Measurements from ENCODE around the gene APOBEC3G.
"Not testable (repeated sequence)": the region's sequence is repeated elsewhere in the genome, so short reads cannot be mapped to it uniquely, and the experiment has no call there.

Gene APOBEC3G

GRCh38 chr22:39077026-39077840 is at the start of gene APOBEC3G:
Gene APOBEC3G, plus strand, starts transcription at chr22:39077275. Its CDS starts 87 bp downstream, at chr22:39077362.
- DNase-seq, result not testable (repeated sequence)

GRCh38 chr22:39027717-39028116 is 49.4 kb upstream of the APOBEC3G start:
- no peak for DNase-seq

- DNase-seq, result no peak
Measured at GRCh38 chr22:39028281-39028680, 48.8 kb upstream of the APOBEC3G start.

DNA sequence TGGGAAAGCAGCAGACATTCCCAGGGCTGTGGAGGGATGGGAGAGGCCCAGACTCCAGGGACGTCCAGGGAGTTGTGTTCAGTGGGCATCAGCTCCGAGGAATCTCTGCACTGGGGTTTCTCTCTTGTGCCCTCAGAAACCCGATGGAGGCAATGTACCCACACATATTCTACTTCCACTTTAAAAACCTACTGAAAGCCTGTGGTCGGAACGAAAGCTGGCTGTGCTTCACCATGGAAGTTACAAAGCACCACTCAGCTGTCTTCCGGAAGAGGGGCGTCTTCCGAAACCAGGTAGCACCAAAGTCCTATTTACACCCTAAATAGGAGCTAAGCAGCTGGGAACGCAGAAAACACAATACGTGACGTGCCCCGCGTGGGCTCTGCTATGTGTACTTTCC is 47.8 kb upstream of the APOBEC3G start:
- DNase-seq, result no peak

DNA sequence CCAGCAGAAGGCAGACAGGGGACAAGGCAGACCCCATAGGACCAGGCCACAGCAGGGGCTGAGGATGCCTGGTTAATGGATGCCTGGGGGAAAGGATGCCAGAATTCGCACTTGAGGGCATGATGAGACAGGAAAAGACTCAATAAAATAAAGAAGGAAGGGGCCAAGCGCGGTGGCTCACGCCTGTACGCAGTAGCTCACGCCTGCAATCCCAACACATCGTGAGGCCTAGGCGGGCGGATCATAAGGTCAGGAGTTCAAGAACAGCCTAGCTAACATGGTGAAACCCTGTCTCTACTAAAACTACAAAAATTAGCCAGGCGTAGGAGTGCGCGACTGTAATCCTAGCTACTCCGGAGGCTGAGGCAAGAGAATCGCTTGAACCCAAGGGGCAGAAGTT is 46.4 kb upstream of the APOBEC3G start:
- no peak for DNase-seq

- not testable (repeated sequence) for DNase-seq
Measured at GRCh38 chr22:39031434-39032295, 45.4 kb upstream of the APOBEC3G start.

GRCh38 chr22:39037071-39037470 is 40.0 kb upstream of the APOBEC3G start:
- DNase-seq, result not testable (repeated sequence)

GRCh38 chr22:39039306-39040126 is 37.6 kb upstream of the APOBEC3G start:
- no peak for DNase-seq

DNA sequence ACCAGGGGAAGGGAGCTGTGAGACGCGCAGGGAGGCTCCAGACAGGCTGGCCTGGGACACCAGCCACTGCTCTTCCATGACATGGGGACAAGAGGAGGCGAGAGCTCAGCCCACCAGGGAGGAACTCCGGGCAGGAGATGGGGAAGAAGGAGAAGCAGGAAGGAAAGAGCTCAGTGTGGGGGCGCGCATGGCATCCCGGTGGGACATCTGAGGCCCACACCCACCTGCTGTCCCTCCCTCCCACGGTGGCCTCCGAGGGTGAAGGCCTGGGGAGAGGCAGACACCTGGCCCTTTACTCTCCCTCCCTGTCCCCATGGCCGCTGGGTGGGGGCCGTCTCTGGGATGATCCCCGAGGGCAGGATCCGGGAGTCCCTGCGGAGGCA is 36.9 kb upstream of the APOBEC3G start:
- not testable (repeated sequence) for DNase-seq

DNA sequence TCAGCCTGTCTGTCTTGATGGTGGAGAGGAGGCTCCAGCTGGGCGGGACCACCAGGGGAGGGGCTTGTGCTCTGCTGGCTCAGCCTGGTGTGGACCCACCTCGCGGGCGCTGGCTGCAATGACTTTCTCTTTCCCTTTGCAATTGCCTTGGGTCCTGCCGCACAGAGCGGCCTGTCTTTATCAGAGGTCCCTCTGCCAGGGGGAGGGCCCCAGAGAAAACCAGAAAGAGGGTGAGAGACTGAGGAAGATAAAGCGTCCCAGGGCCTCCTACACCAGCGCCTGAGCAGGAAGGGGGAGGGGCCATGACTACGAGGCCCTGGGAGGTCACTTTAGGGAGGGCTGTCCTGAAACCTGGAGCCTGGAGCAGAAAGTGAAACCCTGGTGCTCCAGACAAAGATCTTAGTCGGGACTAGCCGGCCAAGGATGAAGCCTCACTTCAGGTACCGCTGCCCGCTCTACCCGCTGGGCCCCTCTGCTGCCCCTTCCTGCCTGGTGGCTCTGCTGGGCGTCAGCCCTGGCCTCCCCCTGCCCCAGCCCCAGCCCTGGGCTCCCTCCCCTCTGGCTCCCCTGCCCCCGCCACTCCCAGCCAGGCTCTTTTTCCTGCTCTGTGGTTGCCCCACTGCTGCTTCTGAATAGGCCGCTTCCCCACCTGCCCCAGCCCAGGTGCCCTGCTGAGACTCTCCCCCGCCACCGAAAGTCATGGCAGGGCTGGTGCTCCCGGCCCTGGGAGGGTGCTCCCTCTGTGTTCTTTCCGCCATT is 36.4 kb upstream of the APOBEC3G start, which contains the start of gene APOBEC3F:
TSS of gene APOBEC3F (plus strand) at position 327 of the 759 bp plus-strand sequence. CDS start at position 424, 97 bp downstream.
- DNase-seq, result not testable (repeated sequence)

- no peak for DNase-seq
Measured at GRCh38 chr22:39041908-39042307, 35.2 kb upstream of the APOBEC3G start.

- not testable (repeated sequence) for DNase-seq
Measured at GRCh38 chr22:39043063-39043462, 34.0 kb upstream of the APOBEC3G start.

GRCh38 chr22:39045136-39045535 is 31.9 kb upstream of the APOBEC3G start:
- not testable (repeated sequence) for DNase-seq

DNA sequence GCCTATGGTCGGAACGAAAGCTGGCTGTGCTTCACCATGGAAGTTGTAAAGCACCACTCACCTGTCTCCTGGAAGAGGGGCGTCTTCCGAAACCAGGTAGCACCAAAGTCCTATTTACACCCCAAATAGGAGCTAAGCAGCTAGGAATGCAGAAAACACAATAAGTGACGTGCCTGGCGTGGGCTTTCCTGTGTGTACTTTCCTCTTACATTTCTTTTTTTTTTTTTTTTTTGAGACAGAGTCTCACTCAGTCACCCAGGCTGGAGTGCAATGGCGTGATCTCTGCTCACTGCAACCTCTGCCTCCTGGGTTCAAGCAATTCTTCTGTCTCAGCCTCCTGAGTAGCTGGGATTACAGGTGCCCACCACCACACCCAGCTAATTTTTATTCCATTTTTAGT is 27.6 kb upstream of the APOBEC3G start:
- not testable (repeated sequence) for DNase-seq

- DNase-seq, result not testable (repeated sequence)
Measured at GRCh38 chr22:39051844-39052495, 25.1 kb upstream of the APOBEC3G start.

DNA sequence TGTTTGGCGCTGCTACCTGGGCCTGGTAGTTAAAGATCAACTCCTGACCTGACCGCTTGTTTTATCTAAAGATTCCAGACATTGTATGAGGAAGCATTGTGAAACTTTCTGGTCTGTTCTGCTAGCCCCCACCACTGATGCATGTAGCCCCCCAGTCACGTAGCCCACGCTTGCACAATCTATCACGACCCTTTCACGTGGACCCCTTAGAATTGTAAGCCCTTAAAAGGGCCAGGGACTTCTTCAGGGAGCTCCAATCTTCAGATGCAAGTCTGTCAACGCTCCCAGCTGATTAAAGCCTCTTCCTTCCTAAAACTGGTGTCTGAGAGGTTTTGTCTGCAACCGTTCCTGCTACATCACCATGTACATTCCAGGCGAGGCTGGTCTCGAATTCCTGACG is 21.4 kb upstream of the APOBEC3G start:
- DNase-seq, result no peak

DNA sequence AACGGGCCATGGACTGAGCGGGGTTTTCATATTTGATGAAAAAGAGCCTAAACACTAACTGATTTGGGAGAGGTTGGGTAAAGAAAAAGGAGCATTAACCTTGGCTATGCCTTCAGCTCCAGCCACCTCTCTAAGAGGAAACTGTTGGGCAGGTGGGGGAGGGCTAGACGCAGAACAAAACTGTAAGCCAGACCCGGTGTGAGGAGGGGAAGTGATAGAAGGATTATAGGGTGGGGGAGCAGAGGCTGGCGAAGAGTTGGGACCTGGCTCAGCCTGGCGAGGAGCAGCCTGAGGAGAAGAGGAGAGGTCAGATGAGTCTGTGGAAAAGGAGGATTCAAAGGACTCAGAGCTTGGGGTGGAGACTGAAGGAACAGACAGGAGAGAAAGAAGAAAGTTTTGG is 15.8 kb upstream of the APOBEC3G start:
- not testable (repeated sequence) for DNase-seq

DNA sequence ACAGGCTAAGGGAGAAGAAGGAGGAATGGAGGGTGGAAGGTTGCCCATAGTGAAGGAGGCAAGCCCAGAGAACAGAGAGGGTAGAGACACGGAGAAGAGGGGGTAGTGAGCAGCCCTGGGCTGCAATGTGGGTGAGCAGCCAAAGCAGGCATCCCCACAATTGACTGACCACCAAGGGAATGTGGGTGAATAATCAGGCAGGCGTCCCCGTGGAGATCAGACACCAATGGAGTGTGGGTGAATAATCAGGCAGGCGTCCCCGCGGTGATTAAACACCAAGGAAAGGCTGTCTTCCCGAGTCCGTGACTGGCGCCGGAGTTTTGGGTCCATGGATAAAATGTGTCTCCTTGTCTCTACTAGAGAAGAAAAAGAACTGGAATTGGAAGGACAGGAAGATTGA is 15.1 kb upstream of the APOBEC3G start:
- not testable (repeated sequence) for DNase-seq

- DNase-seq, result not testable (repeated sequence)
Measured at GRCh38 chr22:39063904-39064303, 13.2 kb upstream of the APOBEC3G start.

- not testable (repeated sequence) for DNase-seq
Measured at GRCh38 chr22:39066442-39067276, 10.4 kb upstream of the APOBEC3G start.
